Measurements from ENCODE around the gene NPHP4. TPM values are rescaled to one million over a fixed set of nuclear protein-coding genes. Genes with fewer than 3 reads are reported as not detected.

NPHP4 gene
- total and polyA plus RNA-seq, 2 donors (not counting 3 experiments of a cell fraction or from before 2014, with no cell fraction given), result 4.4 to 11.7 TPM

DNA sequence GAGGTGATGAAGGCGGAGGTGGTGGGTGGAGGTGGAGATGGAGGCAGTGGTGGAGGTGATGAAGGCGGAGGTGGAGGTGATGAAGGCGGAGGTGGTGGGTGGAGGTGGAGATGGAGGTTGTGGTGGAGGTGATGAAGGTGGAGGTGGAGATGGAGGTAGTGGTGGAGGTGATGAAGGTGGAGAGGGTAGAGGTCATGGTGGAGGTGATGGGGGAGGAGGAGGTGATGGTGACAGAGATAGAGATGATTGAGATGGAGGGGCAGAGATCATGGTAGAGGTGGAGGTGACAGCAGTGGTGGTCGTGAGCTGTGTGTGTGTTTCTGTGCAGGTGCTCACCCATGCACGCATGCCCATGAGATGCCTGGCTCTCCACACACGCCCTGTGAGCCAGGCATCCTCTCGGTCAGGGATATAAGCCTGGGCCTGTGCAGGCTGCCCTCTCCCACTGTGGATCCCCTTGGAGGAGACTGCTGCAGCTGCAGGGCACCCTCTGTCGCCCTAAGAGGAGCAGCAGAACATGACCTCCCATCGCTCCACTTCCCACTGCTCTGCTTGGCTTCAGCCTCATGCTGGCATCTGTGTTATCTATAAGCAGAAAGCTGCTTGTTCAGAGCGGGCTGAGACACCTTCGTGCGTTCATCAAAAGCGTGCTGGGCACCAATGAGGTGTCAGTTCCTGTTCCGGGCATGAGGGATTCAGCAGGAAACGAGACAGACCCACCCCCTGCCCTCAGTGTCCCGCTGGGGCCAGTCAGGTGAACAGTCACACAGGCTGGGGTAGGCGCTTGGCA, 20.5 kb upstream of the NPHP4 start:
- CTCF ChIA-PET, result no interaction called here
- intact Hi-C loops (cut with micrococcal nuclease), result no loop called here

More for the DNA sequence above, 20.5 kb upstream of the NPHP4 start:
- no TSS peak for BruUV-seq (replicated peaks)
- no peak for DNase-seq (ENCODE audit: low read depth, low spot score)
- Histone ChIP-seq H3K9me3 (replicated peaks; ENCODE audit: control insufficient read depth, insufficient read depth, low read length) (no peaks in the 10 kb centered on the region), H3K4me1 (ENCODE audit: control insufficient read depth, extremely low read depth, insufficient read depth, low read length) (no peaks in the 10 kb centered on the region), H3K79me2 (ENCODE audit: control insufficient read depth, insufficient read depth, low read length) (no peaks in the 10 kb centered on the region), H3K9me1 (replicated peaks; ENCODE audit: control insufficient read depth, extremely low read depth, insufficient read depth, low read length) (no peaks in the 10 kb centered on the region), H3K27me3 (ENCODE audit: control insufficient read depth in 2 of 2, insufficient read depth in 2 of 2, low read length in 2 of 2) (no peaks in the 10 kb centered on the region), H3K4me3 (replicated peaks in 1 of 3; ENCODE audit: insufficient read depth in 1 of 3, low read depth in 1 of 3, low read length in 3 of 3) (no peak overlapping the region), H2AFZ (ENCODE audit: low read depth, low read length) (no peak overlapping the region), H3K9ac (replicated peaks; ENCODE audit: extremely low read depth, insufficient read depth, low read length) (no peak overlapping the region), H4K20me1 (replicated peaks; ENCODE audit: control insufficient read depth, extremely low read depth, insufficient read depth, low read length) (no peaks in the 10 kb centered on the region), H3K36me3 (ENCODE audit: control insufficient read depth in 2 of 2, extremely low read depth in 1 of 2, insufficient read depth in 2 of 2, low read length in 2 of 2) (no peaks in the 10 kb centered on the region), H3K4me2 (ENCODE audit: insufficient read depth, low read length) (no peak overlapping the region), H3K27ac (ENCODE audit: insufficient read depth, low read depth, low read length) (no peak overlapping the region)
- POLR2A ChIA-PET, result no interaction called here
- TF ChIP-seq, protein P1, sequence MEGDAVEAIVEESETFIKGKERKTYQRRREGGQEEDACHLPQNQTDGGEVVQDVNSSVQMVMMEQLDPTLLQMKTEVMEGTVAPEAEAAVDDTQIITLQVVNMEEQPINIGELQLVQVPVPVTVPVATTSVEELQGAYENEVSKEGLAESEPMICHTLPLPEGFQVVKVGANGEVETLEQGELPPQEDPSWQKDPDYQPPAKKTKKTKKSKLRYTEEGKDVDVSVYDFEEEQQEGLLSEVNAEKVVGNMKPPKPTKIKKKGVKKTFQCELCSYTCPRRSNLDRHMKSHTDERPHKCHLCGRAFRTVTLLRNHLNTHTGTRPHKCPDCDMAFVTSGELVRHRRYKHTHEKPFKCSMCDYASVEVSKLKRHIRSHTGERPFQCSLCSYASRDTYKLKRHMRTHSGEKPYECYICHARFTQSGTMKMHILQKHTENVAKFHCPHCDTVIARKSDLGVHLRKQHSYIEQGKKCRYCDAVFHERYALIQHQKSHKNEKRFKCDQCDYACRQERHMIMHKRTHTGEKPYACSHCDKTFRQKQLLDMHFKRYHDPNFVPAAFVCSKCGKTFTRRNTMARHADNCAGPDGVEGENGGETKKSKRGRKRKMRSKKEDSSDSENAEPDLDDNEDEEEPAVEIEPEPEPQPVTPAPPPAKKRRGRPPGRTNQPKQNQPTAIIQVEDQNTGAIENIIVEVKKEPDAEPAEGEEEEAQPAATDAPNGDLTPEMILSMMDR (IDR thresholded peaks at IDR 0.05; ENCODE audit: extremely low read depth in 1 of 2, insufficient read depth in 1 of 2, low read depth in 1 of 2, low read length in 2 of 2), result no peak
- TF ChIP-seq, protein P2, sequence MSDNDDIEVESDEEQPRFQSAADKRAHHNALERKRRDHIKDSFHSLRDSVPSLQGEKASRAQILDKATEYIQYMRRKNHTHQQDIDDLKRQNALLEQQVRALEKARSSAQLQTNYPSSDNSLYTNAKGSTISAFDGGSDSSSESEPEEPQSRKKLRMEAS (IDR thresholded peaks at IDR 0.05; ENCODE audit: insufficient read depth, insufficient read length), result no peak
- TF ChIP-seq POLR2AphosphoS5 (IDR thresholded peaks at IDR 0.05; ENCODE audit: insufficient read depth, low read depth, low read length) (no peak), GATA2 (IDR thresholded peaks at IDR 0.05; ENCODE audit: insufficient read depth, insufficient read length, low read depth, low read length) (no peak), EZH2 (IDR thresholded peaks at IDR 0.05; ENCODE audit: borderline replicate concordance, low read depth, low read length, severe bottlenecking) (no peak)
- FAIRE-seq, result no peak
- dilution Hi-C loops (cut with MboI; ENCODE audit: extremely low pct_ligation_motif_present, low sequenced_read_pairs), result no loop called here

Data from endothelial cell of umbilical vein (primary cell).